T-helper 2 cell treated with Interferon-gamma antibody and Interleukin-4, amounts not matched to agents 5 μg/mL and 100 μg/mL, for 36 hours (primary cell): ENCODE data around the gene ACVRL1.

Source experiments
- DNase-seq: peaks from one replicate; pipeline ENCODE4 v3.0.0; 2021; ENCODE audit warnings: low spot score
- H3K27ac Mint-ChIP-seq: one replicate; pipeline ENCODE4 v1.8.0; 2021; ENCODE audit warnings: mild to moderate bottlenecking, mixed read lengths
- H3K27me3 Mint-ChIP-seq: one replicate; pipeline ENCODE4 v1.8.0; 2021; ENCODE audit warnings: low read depth, mixed read lengths
- H3K36me3 Mint-ChIP-seq: one replicate; pipeline ENCODE4 v1.8.0; 2021; ENCODE audit warnings: low read depth, mixed read lengths
- H3K4me1 Mint-ChIP-seq: one replicate; pipeline ENCODE4 v1.8.0; 2021; ENCODE audit warnings: low read depth, mixed read lengths
- H3K4me3 Mint-ChIP-seq: one replicate; pipeline ENCODE4 v1.8.0; 2022; ENCODE audit warnings: mild to moderate bottlenecking, moderate library complexity, mixed read lengths
- H3K9me3 Mint-ChIP-seq: one replicate; pipeline ENCODE4 v1.8.0; 2021; ENCODE audit warnings: mixed read lengths

Gene ACVRL1

DNA sequence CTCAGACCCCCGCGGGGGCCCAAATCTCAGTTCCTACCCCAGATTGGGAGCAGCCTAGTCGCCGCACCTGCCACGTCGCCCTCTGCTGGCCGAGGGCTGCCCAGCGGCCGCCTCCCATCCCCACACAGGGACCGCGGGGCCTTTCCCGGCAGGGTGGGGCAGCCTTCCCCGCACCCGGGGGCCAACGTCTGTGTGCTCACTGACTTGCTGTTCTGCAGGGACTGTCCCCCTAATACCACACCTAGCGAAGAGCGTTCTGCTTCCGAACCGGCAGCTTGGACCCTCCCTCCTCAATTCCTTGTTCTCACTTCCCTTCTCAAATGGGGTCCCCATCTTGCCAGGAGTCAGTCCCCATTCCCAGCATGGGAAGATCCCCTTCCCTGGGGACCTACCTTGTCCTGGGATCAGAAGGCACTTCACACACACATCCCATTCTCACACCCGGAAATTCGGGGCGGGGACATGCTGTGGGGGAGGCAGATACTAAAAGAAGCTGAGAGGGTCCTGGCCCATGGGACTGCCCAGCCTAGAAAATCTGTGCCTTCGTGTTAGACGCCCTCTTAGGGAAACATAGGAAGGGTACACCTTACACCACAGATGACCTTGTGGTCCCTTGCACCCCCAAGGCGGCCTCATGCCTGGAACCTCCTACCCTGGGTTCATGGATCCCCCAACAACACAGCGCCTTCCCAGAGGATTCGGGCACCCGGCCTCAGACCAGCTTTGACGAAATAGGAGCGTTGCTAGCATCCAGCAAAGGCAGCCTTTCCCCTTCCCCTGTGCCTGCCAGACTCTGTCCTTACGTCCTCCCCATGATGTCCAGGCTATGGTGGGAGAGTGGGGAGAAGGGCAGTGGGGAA lies 16.4 kb downstream of the ACVRL1 start:
- no peaks in the 10 kb centered on the region for H3K9me3 Mint-ChIP-seq

DNA sequence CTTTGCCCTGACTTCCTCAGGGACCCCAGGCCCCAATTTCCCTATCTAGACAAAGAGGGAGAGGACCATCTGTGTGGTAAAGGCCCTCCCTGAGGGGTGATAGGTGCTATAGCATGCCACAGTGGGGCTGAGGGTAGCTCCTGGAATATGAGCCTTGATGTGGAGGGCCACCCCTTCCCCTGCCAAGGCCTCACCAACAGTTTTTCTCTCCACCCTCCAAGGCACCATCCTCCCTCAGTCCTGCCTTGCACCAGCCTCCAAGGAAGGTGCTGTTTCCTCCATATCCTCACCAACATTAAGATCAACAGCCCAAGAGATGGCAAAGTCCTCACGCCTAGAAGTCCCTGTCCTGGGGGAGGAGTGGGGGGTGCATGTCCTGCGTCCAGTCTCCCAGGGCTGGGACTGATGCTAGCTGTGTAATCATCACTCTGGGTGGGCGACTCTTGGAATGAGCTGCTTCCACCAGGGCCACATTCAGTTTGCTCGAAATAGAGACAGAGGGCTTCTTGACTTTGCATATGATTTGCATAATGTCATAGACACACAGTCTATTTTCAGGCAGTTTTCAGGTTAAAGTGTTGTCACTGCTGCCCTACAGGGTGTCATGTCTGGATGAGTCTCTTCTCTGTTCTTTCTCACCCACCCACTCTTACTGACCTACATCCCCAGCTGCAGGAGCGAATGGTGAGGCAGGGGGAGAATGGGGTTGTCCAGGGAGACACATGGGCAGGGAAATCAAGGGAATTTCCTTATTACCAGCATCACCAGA lies 17.4 kb downstream of the ACVRL1 start:
- Mint-ChIP-seq H3K27ac (no peak overlapping the region), H3K4me1 (peaks cover 6% of the 10 kb centered on the region), H3K27me3 (peaks cover 14% of the 10 kb centered on the region), H3K9me3 (no peaks in the 10 kb centered on the region), H3K4me3 (no peak overlapping the region), H3K36me3 (no peaks in the 10 kb centered on the region)
- DNase-seq, result no peak

More for the DNA sequence above, 16.4 kb downstream of the ACVRL1 start:
- H3K4me1 Mint-ChIP-seq, result peaks cover 6% of the 10 kb centered on the region
- H3K27me3 Mint-ChIP-seq, result peaks cover 14% of the 10 kb centered on the region
- H3K4me3 Mint-ChIP-seq, result no peak overlapping the region
- peak; percentile 31 for DNase-seq
- H3K27ac Mint-ChIP-seq, result no peak overlapping the region
- no peaks in the 10 kb centered on the region for H3K36me3 Mint-ChIP-seq

DNA sequence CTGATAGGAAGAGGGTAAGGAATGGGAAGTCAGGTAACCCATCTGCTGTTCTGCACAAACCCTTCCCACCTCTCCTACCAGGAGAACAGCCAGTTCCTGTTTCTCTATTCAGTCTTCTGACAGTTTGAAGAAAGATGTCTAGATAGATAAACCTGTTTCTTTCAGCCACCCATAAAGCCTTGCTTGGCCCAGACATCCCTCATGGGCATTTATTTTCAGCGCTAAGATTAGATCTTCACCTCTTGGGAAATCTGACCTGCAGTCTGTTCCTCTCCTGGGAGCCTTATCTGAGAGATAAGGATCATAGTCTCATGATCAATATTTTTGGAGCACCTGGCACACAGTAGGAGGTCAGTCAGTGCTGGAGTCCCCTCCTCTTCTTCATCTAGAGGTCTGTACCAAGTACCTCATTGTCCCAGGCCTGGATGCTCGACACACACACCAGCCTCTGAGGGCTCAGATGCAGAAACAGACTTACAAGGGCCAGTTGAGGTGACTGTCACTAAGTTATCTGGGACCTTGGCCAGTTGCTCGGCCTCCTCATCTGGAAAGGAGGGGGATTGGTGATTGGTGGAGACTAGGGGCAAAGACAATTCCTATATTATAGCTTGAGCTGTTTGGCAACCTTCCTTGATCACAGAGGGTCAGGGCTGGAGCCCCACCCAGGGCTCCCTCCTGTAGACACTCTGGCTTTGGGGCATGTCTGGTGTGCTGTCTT lies 18.2 kb downstream of the ACVRL1 start:
- no peak for DNase-seq
- Mint-ChIP-seq H3K4me3 (no peak overlapping the region), H3K27me3 (peaks cover 14% of the 10 kb centered on the region), H3K4me1 (peaks cover 6% of the 10 kb centered on the region), H3K27ac (no peak overlapping the region), H3K36me3 (no peaks in the 10 kb centered on the region), H3K9me3 (no peaks in the 10 kb centered on the region)

DNA sequence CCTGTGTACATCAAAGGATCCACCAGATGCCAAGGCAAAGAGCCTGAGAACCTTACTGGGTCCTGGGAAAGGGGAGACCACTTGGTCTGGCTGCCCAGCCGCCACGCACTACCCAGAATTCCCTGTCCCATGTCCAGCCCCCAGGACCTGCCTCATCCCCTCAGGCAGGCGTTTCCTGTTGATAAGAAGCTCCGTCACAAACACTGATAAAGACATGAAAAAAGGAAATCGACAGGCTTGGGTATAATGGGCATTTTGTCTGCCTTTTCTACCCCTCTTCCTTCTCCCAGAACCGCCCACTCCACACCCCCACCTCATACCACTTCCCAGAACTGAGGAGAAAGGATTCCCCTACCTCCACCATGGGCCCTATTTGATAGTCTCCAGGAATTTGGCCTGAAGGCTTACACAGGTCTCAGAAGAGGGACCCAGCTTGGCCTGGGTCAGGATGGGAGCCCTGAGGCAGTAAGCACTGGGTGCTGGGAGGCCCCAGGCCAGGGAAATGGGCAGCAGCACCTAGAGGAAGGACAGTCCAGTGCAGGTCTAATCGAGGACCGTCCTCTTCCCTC lies 18.8 kb downstream of the ACVRL1 start:
- no peak for DNase-seq
- H3K9me3 Mint-ChIP-seq, result no peaks in the 10 kb centered on the region

DNA sequence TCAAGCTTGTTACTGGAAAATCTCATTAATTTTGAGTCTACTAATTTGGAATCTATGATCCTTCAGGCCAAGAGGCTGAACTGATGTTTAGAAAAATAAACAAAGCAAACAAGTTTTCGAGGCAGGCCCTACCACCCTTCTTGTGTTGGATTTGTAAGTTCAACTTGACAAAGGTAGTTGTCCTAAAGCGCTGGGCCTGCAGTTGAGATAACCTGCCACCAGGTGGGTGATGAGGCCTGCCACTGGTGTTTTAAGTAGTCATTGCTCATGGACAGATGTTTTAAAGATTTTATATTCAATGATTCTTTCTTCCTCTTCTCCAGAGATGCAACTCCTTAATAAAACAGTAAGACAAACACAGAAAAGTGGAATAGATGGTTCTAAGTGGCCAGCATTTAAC lies 19.4 kb downstream of the ACVRL1 start:
- DNase-seq, result peak; percentile 6
- peaks cover 6% of the 10 kb centered on the region for H3K4me1 Mint-ChIP-seq
- no peak overlapping the region for H3K4me3 Mint-ChIP-seq
- H3K27me3 Mint-ChIP-seq, result peaks cover 16% of the 10 kb centered on the region
- H3K27ac Mint-ChIP-seq, result no peak overlapping the region
- H3K9me3 Mint-ChIP-seq, result no peaks in the 10 kb centered on the region
- no peaks in the 10 kb centered on the region for H3K36me3 Mint-ChIP-seq

More for the DNA sequence above, 18.8 kb downstream of the ACVRL1 start:
- Mint-ChIP-seq H3K4me1 (peaks cover 6% of the 10 kb centered on the region), H3K36me3 (no peaks in the 10 kb centered on the region), H3K27ac (no peak overlapping the region), H3K27me3 (peaks cover 14% of the 10 kb centered on the region), H3K4me3 (no peak overlapping the region)

DNA sequence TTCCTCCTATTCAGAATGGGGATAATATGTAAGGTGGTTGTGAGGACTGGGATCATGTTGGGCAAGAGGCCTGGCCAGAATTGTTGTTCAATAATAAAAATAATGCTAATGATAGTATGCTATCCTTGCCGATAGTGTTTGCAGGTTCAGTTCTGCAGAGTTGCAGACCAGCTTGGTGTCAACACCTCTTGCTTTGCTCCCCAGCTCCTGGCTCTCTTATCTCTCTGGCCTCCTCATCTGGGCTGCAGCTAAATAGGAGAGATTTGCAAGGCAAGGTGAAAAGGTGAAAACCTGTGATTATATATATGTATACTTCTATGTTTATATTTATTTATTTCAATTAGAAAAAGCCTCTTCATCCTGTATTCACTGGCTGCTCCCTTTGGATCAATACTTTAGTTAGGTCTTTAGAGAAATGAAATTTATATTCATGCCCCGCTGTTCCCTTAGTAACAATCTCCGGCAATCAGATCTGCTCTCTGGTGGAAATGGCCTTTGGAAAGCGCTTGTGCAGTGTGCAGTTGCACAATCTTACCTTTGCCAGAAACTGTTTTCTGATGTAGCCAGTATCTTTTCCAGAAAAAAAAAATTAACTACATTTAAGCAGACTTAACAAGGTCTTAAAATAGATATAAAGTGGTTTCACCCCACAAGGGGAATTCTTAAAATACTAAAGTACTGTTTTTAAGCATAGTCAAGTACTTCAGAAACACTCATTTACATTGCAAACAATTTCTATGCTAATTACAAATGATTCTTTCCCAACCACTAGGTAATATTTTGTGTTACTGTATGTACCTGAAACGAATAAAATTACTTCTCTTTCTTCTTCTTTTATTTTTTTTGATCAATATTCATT lies 25.1 kb downstream of the ACVRL1 start:
- H3K4me1 Mint-ChIP-seq, result no peaks in the 10 kb centered on the region
- DNase-seq, result no peak
- H3K27me3 Mint-ChIP-seq, result peaks cover 21% of the 10 kb centered on the region
- H3K27ac Mint-ChIP-seq, result no peak overlapping the region
- no peak overlapping the region for H3K4me3 Mint-ChIP-seq
- no peaks in the 10 kb centered on the region for H3K36me3 Mint-ChIP-seq
- H3K9me3 Mint-ChIP-seq, result no peaks in the 10 kb centered on the region

DNA sequence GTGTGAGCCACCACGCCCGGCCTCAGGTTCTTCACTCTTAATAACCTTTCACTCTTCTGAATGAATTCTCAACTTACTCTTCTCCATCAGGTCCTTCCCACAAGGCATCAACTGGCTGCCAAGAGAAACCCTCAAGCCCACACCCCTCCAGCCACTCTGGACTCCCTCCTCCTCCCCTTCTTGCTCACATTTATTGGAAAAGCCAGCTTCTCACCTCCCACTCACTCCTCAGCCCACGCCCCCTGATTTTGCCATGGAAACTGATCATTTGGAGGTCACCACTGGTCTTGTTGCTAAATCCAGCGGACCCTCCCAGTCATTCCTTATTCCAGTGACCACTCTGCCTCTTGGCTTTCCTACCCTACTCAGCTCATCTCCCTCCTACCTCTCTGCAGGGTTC lies 26.8 kb downstream of the ACVRL1 start:
- DNase-seq, result no peak
- H3K27ac Mint-ChIP-seq, result no peak overlapping the region
- no peaks in the 10 kb centered on the region for H3K36me3 Mint-ChIP-seq
- no peaks in the 10 kb centered on the region for H3K9me3 Mint-ChIP-seq
- no peaks in the 10 kb centered on the region for H3K4me1 Mint-ChIP-seq
- H3K4me3 Mint-ChIP-seq, result no peak overlapping the region
- peaks cover 21% of the 10 kb centered on the region for H3K27me3 Mint-ChIP-seq

DNA sequence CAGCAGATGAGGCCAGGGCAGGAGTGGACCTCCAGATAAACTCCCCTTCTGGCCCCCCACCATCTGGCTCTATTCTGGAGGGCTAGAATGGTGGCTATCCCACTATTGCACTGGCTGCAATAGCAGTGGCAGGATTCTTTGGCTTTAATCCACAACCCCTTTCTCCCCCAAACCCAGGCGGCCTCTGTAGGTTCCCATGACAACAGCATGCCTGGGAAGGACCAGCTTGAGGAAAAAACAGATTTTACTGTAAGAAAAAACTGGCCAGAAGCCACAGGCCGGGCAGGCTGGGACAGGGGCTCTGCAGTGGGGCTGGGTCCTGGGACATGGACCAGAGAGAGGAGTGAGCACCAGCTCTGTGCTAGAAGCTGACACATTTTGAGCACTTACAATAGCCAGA lies 30.6 kb downstream of the ACVRL1 start:
- H3K27ac Mint-ChIP-seq, result no peak overlapping the region
- H3K36me3 Mint-ChIP-seq, result no peaks in the 10 kb centered on the region
- no peaks in the 10 kb centered on the region for H3K4me1 Mint-ChIP-seq
- H3K4me3 Mint-ChIP-seq, result no peak overlapping the region
- no peaks in the 10 kb centered on the region for H3K9me3 Mint-ChIP-seq
- DNase-seq, result no peak
- peaks cover 30% of the 10 kb centered on the region for H3K27me3 Mint-ChIP-seq

DNA sequence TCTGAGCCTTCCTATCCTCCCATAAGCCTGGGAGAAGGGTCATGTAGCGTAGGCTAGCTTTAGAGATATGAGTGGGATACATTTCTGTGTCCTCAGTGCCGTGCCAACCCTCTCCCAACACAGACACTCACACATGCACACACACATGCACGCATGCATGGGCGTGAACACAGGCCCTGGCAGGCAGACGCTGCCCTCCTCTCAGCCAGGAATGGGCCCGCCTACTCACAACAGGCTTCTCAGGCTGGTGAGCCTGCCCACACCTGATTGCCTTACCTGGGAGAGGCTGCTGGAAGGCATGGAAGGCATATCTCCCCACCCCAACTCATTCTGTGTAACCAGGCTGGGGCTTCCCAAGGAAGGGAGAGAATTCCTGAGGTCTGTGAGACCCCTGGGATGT lies 31.4 kb downstream of the ACVRL1 start:
- H3K27me3 Mint-ChIP-seq, result peaks cover 33% of the 10 kb centered on the region
- H3K9me3 Mint-ChIP-seq, result peaks cover 4% of the 10 kb centered on the region
- no peak overlapping the region for H3K4me3 Mint-ChIP-seq
- no peak for DNase-seq
- H3K27ac Mint-ChIP-seq, result no peak overlapping the region
- H3K4me1 Mint-ChIP-seq, result no peaks in the 10 kb centered on the region
- no peaks in the 10 kb centered on the region for H3K36me3 Mint-ChIP-seq

DNA sequence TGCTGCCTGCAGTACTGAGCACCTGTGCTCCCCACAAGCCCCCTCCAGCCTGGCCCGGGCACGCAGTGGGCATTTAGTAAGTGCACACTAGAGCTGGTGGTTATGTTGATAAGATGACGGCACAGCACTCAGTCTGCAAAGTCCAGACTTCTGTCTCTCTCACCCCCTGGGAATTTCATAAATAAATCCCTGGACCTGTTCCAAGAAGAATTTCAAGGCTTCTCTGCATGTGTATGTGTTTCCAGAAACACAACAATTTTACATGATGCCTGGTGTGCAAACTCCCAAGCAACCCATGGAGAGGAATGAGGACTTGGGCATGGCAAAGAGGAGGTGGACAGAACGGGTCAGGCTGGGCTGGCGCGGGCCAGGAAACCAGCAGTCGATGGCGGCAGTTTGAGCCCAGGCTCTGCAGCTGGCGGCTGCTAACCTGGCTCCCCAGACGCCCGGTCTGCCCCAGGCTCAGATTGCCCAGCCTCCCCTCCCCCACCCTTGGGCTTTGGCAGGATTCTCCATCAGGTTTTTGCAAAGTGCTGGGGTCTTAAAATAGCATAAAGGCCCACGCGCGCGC lies 33.8 kb downstream of the ACVRL1 start:
- Mint-ChIP-seq H3K4me1 (no peaks in the 10 kb centered on the region), H3K27me3 (peaks cover 31% of the 10 kb centered on the region), H3K36me3 (peaks cover 2% of the 10 kb centered on the region), H3K27ac (no peak overlapping the region), H3K4me3 (no peak overlapping the region), H3K9me3 (peaks cover 22% of the 10 kb centered on the region)
- no peak for DNase-seq

DNA sequence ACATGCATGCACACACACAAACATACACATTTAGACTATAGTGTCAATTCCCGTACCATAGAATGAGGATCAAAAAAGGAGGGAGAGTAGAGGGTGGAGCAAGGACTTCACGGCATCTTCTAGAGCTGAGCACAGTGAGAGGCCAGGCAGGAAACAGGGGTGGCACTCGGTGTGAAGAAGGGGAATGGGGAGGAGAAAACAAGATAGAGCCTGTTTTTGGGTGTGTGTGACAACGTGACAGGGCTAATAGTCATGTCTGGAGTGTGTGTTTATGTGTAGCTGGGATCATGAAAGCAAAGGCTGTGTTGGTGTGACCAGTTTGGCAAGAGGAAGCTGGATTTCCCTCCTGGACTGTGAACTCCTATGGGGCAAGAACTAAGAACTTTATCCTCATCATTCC lies 34.3 kb downstream of the ACVRL1 start:
- DNase-seq, result no peak
- Mint-ChIP-seq H3K4me1 (no peaks in the 10 kb centered on the region), H3K27me3 (peaks cover 36% of the 10 kb centered on the region), H3K9me3 (peaks cover 22% of the 10 kb centered on the region), H3K36me3 (peaks cover 2% of the 10 kb centered on the region), H3K27ac (no peak overlapping the region), H3K4me3 (no peak overlapping the region)

DNA sequence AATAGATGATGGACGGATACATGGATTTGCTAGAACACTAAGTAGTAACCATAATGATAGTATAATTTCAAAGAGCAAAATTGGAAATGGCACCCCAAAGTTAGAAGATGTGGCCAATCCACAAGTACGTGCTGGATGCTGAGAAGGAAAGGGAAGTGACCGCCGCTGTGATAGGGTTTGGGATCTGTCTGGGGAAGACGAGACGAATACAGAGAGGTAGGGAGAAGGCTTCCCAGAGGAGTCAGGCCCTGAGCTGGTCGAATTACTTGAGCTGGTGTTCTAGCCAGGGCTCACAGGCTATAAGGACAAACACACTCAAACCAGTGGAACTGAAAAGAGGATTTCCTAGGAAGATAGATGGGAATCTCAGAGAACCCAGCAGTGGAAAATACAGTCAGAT lies 34.8 kb downstream of the ACVRL1 start:
- Mint-ChIP-seq H3K27ac (no peak overlapping the region), H3K4me3 (no peak overlapping the region), H3K36me3 (peaks cover 2% of the 10 kb centered on the region), H3K27me3 (peaks cover 37% of the 10 kb centered on the region), H3K4me1 (no peaks in the 10 kb centered on the region), H3K9me3 (peaks cover 22% of the 10 kb centered on the region)
- no peak for DNase-seq

DNA sequence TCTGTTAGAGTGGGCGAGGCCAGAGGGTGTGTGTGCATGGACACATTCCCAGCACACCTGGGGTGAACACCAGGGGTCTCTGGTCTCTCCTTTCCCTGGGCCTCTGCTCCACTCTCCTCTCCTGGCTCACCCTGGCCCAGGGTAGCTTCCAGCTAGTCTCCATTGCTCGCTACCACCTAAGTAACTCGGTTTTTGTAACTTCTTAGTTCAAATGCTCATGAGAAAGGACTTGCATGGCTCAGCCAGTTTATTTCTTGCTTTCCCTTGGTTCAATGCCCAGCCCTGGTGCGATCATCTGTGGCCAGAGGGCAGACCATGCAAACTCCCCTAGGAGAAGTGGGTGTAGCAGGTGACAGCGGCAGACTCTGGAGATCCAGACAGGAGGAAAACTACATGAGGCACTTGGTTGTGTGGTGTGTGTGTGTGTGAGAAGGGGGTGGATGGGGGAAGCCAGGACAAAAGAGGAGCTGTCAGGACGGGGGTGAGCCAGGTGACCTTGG lies 35.2 kb downstream of the ACVRL1 start:
- no peak overlapping the region for H3K27ac Mint-ChIP-seq
- H3K36me3 Mint-ChIP-seq, result peaks cover 2% of the 10 kb centered on the region
- peaks cover 41% of the 10 kb centered on the region for H3K27me3 Mint-ChIP-seq
- peaks cover 22% of the 10 kb centered on the region for H3K9me3 Mint-ChIP-seq
- no peak overlapping the region for H3K4me3 Mint-ChIP-seq
- no peaks in the 10 kb centered on the region for H3K4me1 Mint-ChIP-seq
- no peak for DNase-seq
